ENCODE results near the gene FILIP1.
"Not testable (repeated sequence)": the region's sequence is repeated elsewhere in the genome, so short reads cannot be mapped to it uniquely, and the experiment has no call there.

FILIP1 gene

DNA sequence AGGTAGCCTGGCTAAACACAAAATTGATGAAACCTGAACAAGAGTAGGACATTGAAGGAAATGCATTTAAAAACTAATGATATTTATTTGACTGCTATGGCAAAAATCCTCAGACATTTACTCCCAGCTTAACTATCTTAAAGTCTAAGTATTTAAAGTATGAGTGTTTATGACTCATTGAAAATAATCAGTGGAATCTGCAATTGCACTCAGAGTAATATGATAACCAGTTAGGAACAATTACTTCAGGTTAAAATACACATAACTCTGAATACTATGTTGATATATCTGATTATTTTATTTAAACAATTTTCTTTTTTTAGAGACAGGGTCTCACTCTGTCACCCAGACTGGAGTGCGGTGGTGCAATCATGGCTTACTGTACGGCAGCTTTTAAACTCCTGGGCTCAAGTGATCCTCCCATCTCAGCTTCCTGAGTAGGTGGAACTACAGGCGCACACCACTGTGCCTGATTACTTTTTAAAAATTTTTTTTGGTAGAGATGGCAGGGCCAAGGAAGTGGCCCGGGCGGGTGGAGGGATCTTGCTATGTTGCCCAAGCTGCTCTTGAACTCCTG is 43.9 kb downstream of the FILIP1 start:
- DNase-seq: no peak

DNA sequence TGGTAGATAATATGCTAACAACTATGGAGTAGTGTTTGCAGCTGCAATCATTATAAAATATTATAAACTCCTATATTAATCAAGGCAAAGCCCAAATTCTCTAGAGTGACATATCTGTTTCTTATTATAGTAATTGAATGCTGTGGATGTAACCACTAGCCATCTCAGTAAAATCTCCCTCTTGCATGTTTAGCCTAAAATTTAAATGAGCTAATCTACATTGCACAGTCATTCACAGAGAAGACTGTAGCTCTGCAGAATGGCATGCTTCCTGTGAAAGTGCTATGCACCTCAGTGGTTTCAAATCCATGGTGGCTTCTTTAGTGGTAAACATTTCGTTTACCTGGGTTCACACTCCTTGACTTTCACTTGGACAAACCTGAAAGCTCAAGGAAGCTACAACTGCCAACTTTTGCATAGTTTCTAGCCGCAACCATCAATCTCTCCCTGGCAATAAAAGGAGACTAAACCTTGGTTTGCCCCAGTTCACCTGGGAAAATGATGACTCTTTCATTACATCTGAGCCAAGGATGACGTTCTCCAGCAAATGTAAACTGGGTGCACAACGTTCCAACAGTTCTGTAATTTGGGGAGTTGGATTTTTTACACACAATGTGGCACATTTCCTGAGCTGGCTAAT is 47.2 kb downstream of the FILIP1 start:
- DNase-seq: no peak

DNA sequence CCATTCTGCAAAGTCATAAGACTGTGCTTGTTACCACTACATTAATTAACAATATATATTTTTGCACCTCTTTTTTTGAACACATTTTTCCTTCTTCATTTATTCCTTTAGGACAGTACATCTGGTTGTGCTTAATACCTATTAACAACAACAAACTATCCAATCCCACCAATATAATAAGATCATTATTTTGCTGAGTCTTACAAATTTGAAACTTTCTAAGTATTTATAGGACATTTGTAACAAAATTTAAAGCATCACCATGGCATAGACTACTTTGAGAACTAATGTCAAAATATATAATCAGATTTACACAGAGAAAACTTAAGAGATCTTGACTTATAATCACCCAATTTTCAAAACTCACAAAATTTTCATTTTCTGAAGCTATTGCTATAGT is 47.9 kb downstream of the FILIP1 start:
- no peak for DNase-seq

DNA sequence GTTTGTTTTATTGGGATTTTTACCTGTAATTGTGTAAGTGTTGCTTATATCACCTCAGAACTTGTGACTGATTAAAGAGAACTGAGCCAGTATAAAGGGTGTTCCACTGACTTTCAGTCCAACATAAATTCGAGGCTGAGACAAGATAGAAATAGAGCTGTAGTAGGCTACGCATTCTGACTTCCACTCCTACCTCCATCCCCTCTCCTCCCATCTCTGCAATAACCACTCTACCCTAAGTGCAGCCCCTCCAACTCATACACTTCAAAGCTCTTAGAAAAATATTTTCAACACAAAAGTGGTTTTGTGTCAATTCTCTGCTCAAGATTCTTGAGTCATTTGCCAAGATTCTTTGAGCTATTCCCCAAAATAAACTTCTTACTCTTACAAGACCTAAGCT is 48.7 kb downstream of the FILIP1 start:
- DNase-seq: no peak

DNA sequence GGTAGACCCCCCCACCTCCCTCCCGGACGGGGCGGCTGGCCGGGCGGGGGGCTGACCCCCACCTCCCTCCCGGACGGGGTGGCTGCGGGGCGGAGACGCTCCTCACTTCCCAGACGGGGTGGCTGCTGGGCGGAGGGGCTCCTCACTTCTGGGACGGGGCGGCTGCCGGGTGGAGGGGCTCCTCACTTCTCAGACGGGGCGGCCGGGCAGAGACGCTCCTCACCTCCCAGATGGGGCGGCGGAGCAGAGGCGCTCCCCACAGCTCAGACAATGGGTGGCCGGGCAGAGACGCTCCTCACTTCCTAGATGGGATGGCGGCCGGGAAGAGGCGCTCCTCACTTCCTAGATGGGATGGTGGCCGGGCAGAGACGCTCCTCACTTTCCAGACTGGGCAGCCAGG is 51.7 kb downstream of the FILIP1 start:
- DNase-seq: not testable (repeated sequence)

DNA sequence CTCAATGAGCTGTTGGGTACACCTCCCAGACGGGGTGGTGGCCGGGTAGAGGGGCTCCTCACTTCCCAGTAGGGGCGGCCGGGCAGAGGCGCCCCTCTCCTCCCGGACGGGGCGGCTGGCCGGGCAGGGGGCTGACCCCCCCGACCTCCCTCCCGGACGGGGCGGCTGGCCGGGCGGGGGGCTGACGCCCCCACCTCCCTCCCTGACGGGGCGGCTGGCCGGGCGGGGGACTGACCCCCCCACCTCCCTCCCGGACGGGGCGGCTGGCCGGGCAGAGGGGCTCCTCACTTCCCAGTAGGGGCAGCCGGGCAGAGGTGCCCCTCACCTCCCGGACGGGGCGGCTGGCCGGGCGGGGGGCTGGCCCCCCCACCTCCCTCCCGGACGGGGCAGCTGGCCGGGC is 52.1 kb downstream of the FILIP1 start:
- DNase-seq: not testable (repeated sequence)

DNA sequence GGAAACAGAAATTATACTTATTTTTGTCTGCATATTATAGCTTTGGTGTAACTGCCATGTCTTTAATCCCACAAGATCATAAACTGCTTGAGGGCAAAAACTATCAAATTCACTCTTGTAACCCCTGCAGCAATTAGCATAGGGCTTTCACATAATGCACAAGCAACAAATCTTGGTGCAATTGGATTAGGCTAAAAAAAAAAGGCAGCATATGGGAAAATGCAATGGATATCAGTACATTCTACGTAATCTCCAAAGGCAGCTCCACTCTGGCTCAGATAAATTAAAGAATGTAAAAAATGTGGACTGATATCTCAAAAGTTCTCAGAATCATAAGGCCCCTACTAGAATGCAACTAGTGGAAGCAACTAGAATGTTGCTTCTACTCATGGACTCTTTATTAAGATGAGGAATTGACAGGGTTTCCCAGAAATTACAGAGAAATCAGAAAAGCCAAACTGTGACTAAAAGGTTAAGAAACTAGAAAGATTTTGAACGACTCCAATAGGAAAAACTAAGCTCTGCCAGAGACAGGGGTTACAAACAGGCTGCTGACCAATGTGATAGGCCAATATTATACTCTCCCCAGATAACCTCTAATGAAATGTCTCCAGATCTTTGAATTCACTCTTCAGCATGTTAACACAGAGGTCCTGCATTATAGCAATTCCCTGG is 55.0 kb downstream of the FILIP1 start:
- no peak for DNase-seq

DNA sequence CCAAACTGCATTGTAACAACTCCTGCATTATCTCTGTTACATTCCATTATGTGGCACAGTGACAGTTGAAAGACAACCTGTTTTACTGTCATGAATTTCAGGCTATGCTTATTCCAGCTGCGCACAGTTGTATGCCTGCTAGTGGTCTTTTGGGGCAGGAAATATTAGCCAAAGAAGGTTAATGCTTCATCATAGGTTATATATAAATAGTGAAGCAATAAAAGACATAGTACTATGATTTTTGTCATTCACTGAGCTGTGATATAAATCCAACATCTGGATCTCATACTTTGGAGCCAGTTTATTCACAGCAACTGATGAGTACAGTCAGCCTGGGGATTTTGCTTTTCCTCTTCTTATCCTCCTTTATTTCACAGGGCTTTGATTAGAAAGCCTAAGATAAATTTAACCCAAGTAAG is 55.6 kb downstream of the FILIP1 start:
- no peak for DNase-seq

DNA sequence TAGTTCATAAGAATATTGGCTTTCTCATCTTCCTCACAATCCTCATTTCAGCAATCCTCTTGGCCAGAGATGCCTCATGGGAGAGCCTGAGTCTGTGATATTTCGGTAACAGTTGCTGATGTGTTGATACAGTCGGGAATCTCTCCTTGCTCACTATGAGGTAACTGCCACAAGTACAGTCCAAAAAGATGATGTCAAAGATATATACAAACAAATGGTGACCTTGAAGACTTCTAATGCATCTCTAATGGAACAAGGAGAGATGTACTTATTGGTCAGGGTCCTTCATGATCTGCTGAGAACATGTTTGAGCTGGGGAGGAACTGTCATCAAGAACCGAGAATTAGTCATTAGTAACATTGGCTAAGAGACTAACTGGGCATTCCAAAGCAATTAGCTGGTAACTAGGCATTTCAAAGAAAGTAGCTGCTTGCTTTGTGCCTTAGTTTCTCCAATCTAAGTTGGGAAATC is 56.1 kb downstream of the FILIP1 start:
- no peak for DNase-seq

DNA sequence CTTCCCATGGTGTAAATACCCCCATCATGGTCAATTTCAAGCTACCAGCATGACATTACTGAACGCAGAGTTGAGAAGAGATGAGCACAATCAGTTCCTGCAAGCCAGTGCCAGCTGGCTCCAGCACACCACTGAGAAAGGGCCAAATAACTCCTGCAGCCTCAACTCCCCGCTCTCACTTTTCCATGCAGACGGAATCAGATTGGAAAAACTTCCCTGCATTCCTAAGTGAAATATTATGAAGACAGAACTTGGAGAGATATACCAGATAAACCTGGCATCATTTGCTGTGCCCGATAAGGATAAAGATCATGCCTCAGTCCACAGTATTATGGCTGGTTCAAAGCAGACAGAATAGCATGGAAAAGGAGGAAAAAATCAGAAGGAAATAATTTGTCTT is 56.7 kb downstream of the FILIP1 start:
- no peak for DNase-seq

DNA sequence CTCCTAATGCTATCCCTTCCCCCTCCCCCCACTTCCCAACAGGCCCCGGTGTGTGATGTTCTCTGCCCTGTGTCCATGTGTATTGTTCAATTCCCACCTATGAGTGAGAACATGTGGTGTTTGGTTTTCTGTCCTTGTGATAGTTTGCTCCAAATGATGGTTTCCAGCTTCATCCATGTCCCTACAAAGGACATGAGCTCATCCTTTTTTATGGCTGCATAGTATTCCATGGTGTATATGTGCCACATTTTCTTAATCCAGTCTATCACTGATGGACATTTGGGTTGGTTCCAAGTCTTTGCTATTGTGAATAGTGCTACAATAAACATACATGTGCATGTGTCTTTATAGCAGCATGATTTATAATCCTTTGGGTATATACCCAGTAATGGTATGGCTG is 60.8 kb downstream of the FILIP1 start:
- DNase-seq: not testable (repeated sequence)

DNA sequence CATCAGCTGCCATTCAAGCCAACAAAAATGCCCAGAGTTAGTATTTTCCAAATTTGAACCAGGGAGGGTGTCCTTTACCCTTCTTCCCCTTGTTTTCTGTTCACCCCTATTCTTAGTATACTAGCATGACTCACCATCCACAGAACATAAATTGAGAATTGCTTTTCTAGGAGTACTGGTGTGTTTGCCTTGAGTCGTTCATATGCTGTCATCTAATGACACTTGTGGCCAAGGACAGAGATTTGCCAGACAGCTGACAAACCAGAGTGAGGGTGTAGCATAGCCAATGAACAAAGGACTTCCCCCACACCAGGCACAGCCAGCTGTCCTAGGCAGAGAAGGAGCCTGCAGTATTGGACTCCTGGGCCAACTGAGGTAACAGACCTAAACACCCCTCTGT is 62.2 kb downstream of the FILIP1 start:
- DNase-seq: no peak

DNA sequence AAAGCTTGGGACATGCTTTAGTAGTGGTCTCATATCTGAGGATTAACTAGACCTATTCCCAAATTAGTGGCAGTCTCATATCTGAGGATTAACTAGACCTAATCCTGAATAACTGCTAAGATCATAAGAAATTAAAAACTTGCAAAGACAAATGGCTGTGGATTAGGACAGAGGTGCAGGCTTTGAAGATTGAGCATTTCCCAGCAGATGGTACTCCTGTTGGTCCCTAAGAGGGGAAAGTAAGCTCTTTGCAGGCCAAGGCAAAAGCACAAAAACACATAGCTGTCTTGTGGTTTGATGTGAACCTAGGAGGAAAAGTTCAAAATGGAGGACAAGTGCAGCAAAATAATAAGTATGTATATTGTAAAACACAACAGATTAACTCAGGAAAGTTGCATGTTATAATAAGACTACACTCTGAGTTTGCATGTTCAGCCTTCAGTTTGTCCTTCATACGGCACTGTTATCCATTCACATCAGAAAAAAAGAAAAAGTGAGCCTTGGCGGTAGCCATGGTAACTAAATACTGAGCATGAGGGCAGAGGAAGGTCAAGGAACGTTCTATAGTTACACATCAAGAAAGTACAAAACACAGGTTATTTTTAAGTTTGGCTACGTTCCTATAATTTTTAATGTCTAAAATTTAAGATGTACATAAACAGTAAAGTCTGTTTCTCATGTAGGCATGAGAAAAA is 62.8 kb downstream of the FILIP1 start:
- DNase-seq: no peak

DNA sequence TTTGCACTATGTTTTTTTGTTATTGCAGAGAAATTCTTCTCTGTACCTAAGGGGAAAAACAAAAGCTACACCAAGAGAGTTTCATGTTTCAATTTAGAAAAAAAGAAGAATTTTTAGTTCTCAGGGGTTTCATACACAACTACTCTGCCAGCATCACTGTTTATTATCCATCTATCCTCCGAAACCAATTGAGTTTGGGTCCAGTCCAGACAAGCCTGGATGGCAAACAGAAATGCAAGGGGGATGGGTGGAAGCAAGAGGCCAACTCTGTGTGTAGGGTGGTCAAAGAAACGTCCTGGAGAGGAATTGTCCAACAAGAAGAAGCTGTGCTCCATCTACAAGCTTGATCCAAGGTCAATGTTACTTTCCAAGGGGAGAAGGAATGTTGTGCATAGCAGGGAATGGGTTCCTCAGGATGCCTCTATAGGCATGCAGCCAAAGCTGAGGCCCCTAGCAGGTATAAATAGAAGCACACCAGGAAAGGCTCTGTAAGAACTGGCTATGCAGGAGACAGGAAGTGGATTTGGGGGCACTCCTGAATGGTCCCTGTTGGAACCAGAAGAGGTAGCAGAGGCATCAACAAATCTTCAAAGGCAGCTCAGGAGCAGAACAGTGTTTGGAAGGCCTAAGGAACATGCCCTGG is 64.4 kb downstream of the FILIP1 start:
- DNase-seq: no peak

DNA sequence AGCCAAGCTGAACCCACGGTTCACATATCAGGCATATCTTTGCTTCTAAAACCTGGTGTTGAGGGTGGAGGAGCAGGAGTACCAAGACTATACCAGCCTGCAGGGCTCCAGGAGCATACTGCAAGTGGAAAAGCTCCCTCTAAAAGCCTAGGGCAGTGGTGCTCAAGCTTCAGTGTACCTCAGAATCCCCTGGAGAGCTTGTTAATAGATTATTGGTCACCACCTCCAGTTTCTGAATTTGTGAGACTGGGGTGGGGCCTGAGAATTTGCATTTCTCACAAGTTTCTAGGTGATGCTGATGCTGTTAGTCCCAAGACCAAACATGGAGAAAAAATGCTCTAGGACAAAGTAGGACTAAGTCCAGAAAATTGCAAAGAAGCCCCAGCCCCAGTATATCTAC is 65.4 kb downstream of the FILIP1 start:
- DNase-seq: no peak

DNA sequence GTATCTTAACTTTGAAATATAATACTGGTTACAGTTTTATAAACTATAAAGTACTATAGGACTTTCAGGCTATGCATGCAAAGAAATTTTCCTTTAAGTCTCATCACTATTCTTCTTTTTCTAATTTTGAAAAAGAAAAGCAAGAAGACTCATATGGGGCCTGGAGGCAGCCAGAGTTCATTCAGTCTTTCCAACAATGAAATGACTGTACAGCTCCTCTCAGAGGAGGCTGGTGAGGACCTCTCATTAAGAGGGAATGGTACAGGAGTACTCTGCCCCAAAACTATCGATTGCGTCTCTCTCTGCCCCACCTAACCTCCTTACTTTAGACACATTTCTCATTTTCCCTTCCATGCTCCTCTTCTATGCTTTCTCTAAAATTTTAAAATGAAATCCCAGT is 66.3 kb downstream of the FILIP1 start:
- DNase-seq: no peak

DNA sequence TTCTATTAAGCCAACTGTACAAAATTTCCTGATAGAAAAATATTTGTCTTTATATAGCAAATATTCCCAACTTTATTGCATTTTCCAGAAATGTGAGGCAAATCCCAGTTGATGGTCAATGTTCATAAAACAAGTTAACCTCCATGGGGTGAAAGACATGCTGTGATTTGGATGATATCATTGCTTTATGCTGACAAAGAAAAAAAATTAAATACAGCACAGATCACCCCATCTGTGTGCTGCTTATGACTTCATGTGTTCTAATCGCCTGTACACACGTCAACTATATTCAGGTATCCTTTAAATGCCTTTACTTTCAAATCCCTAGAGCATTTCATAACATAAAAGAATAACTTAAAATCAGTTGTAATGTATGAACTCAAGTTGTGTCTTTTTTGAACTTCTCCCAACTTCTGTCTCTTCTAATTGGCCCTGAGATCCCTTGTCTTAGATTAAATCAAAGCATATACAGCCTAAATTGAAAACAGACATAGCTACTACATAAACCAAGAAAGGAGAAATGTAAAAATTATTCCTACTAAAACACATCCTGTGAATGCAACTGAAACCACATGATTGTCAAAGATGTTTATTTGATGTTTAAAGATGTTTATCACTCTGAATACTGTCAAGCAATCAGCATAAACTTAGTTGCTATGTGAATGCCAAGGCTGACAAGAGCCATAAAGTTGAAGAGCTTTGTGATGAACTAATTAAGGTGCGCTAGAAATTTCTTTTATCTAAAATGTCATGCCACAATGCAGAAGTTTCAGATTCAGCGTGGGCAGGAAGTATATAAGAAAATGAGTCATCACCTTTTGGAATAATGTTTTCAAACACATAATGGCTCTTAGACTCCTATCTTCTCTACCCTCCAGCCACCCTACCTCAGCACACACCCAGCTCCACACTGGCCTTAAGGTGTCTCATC is 68.7 kb downstream of the FILIP1 start:
- no peak for DNase-seq

DNA sequence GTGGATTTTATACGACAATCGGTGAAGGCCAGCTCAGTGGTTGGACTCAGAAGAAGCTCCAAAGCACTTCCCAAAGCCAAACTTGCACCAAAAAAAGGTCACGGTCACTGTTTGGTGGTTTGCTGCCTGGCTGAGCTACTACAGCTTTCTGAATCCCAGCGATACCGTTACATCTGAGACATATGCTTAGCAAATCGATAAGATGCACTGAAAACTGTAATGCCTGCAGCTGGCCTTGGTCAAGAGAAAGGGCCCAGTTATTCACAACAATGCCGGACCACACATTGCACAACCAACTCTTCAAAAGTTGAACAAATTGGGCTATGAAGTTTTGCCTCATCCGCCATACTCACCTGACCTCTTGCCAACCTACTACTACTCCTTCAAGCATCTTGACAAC is 70.2 kb downstream of the FILIP1 start:
- no peak for DNase-seq

DNA sequence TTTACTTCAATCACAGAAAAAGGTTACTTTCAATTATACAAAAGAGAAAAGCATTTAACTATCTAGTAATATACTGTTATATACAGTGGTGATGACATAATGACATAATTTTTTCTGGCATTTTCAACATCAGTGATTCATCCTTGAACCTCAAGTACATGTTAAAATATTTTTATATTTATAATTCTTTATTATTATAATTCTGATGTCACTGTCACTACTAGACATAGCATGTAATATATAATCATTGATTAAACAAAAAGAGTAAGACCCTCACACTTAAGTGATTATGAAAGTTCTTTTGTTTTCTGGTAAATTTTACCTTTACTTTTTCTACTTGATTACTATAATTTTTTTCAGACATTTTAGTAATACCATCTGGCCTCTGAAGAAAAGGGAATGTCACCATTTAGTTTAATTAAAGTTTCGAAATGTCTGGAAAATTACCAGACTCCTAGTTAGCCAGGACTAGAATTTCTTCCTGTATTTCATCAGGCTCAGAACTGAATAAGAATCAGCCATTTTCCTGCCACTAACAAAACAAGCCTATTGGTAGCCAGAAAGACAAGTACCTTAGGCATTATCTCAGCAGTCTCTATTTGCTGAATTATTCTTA is 71.5 kb downstream of the FILIP1 start:
- no peak for DNase-seq

DNA sequence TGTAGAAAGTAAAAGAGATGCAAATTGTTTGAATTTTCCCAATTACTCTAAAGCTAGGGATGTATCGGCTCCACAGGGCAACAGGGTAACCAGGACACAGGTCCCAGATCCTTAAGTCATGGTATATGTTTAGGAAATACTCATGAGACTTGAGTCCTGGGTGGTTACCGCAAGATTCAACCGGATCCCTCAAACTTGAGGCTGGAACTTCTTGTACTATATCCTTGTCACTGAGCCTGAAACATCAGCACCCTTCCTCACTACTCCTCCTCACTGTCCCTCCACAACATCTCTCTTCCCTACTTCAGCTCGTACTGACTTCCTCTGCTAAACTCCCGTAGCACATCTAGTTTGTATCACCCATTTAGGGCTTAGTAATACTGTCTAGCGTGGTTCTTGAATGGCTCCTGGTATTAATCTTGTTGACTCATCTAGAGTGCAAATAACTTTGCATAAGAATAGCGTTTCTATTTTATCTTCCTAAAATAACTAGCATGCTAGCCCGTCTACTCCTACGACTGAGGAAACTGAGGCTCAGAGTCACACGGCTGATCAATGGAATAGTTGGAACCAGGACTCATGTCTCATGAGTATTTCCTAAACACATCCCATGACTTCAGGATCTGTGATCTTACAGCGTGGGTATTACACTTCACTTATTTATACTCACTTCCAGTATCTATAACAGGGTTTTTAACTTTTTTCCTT is 72.1 kb downstream of the FILIP1 start:
- no peak for DNase-seq

DNA sequence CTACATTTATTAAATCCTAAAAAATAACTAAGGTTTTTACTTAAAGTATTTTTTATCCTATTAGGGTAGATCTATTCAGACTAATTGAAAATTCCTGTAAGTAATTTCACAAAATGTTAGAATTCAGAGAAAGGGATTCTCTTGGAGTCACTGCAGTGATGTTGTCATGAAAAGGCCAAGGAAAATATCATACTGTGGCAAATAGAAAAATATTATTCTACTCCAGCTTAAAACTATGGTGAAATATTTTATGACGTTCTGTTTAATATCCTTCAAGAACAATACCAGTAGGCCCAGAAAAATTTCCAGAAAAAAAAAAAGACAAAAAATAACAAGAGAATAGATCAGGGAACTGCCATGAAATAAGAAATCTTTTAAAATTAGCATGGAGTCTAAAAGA is 73.6 kb downstream of the FILIP1 start:
- no peak for DNase-seq

Measured in NCI-H187 (cell line).